RWPE2 (cell line): ENCODE data around the gene PKD1.
A peak's percentile ranks its signal among the peaks of the same experiment; 100 is the strongest.
"Not testable (repeated sequence)": the region's sequence is repeated elsewhere in the genome, so short reads cannot be mapped to it uniquely, and the experiment has no call there.

Source experiments
- ATAC-seq: fragments of 200-7000 bp; cut with Tn5 transposase; 3 replicates; pipeline ENCODE4 v1.9.1; 2021; ENCODE audit warnings: low read depth
- DNase-seq: peaks from one replicate; pipeline ENCODE4 v3.0.0-alpha.2; 2020; ENCODE audit warnings: low spot score
- H3K27ac ChIP-seq: fragments of 450-650 bp; 2 replicates; pipeline ENCODE4 v1.5.1; 2017; ENCODE audit warnings: mild to moderate bottlenecking; ENCODE audit not compliant: poor library complexity, severe bottlenecking
- H3K27me3 ChIP-seq: fragments of 250-450 bp; sonication (Bioruptor Pico); 2 replicates; pipeline ENCODE4 v1.5.1; 2021; ENCODE audit warnings: mild to moderate bottlenecking, moderate library complexity; ENCODE audit not compliant: insufficient read depth, poor library complexity, severe bottlenecking
- H3K36me3 ChIP-seq: fragments of 250-450 bp; sonication (Bioruptor Pico); 2 replicates; pipeline ENCODE4 v1.5.1; 2020; ENCODE audit warnings: low read depth, mild to moderate bottlenecking, moderate library complexity
- H3K4me1 ChIP-seq: fragments of 250-450 bp; sonication (Bioruptor Pico); 2 replicates; pipeline ENCODE4 v1.5.1; 2021; ENCODE audit warnings: mild to moderate bottlenecking, moderate library complexity; ENCODE audit not compliant: insufficient read depth, poor library complexity, severe bottlenecking
- H3K4me3 ChIP-seq: fragments of 250-450 bp; sonication (Bioruptor Pico); 2 replicates; pipeline ENCODE4 v1.5.1; 2021; ENCODE audit warnings: mild to moderate bottlenecking, moderate library complexity; ENCODE audit not compliant: severe bottlenecking
- H3K9me3 ChIP-seq: fragments of 250-450 bp; sonication (Bioruptor Pico); 2 replicates; pipeline ENCODE4 v1.5.1; 2021; ENCODE audit warnings: mild to moderate bottlenecking, moderate library complexity; ENCODE audit not compliant: severe bottlenecking
- CTCF ChIP-seq: fragments of 450-650 bp; IDR thresholded peaks from one replicate; pipeline ENCODE4 v1.5.1; 2017; ENCODE audit warnings: mild to moderate bottlenecking, moderate library complexity; ENCODE audit not compliant: poor library complexity, severe bottlenecking

The PKD1 gene

DNA sequence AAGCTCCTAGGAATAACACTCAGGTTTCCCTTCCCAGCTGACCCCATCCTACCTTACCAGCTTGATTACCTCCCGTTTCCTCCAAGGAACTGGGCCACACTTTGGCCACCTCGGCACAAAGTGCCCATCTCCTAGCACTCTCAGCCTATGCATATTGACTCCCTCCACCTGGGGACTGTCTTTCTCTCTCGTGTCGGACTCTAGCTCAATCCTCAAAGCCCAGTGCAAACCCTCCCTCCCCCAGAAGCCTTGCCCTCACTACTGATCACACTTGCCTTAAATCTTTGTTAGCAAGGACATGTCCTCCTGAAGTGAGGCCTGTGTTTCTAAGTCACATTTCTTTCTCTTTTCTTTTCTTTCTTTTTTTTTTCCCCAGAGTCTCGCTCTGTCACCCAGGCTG, 10.1 kb upstream of the PKD1 start:
- DNase-seq (no peak), ATAC-seq (no peak)
- Histone ChIP-seq H3K36me3 (no peaks in the 10 kb centered on the region), H3K4me1 (peaks cover 3% of the 10 kb centered on the region), H3K4me3 (no peak overlapping the region), H3K27me3 (no peaks in the 10 kb centered on the region), H3K9me3 (no peaks in the 10 kb centered on the region), H3K27ac (no peak overlapping the region)
- TF ChIP-seq CTCF: no peak

GRCh38 chr16:2143878-2144485, 8.3 kb upstream of the PKD1 start:
- ATAC-seq (no peak), DNase-seq (peak; percentile 57)
- Histone ChIP-seq H3K9me3 (no peaks in the 10 kb centered on the region), H3K27ac (no peak overlapping the region), H3K36me3 (no peaks in the 10 kb centered on the region), H3K4me1 (no peaks in the 10 kb centered on the region), H3K27me3 (no peaks in the 10 kb centered on the region), H3K4me3 (no peak overlapping the region)
- no peak for TF ChIP-seq CTCF

- no peaks in the 10 kb centered on the region for H3K4me1 ChIP-seq
- no peaks in the 10 kb centered on the region for H3K9me3 ChIP-seq
- H3K4me3 ChIP-seq: no peak overlapping the region
- H3K27me3 ChIP-seq: no peaks in the 10 kb centered on the region
- H3K36me3 ChIP-seq: no peaks in the 10 kb centered on the region
- no peak overlapping the region for H3K27ac ChIP-seq
- ATAC-seq (peak; percentile 6; the same call in 1 of the 3 replicates), DNase-seq (peak; percentile 56)
- TF ChIP-seq CTCF: no peak
Observed at GRCh38 chr16:2142942-2143877, 7.5 kb upstream of the PKD1 start.

DNA sequence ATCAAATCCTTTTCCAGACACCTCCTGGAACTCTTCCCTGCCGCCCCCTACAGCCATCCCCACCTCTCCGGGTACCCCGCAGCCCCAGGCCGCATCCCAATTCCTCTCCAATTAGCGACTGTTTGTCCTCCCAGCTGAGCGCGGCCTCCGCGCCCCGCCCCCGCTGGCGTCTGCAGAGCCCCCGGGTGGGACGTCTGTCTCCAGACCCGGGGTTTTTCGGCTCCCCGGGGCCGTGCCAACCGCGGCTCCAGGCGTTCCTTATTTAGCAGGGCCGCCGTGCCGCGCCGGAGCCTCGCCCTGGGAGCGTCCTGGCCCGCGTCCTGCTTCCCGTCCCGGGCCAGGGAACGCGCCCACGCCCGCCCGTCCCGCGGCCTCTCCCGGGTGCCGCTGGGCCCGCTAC, 627 bp downstream of the PKD1 start:
- H3K4me1 ChIP-seq, H3K36me3 ChIP-seq, DNase-seq, ATAC-seq, H3K9me3 ChIP-seq, H3K27me3 ChIP-seq: not testable (repeated sequence)
- peak overlapping the region; percentile 52 for H3K4me3 ChIP-seq
- peak overlapping the region; percentile 36 for H3K27ac ChIP-seq

- H3K9me3 ChIP-seq, H3K4me1 ChIP-seq, H3K27me3 ChIP-seq, ATAC-seq, H3K27ac ChIP-seq, DNase-seq, H3K36me3 ChIP-seq, H3K4me3 ChIP-seq: not testable (repeated sequence)
Observed at GRCh38 chr16:2133797-2134196, 1.9 kb downstream of the PKD1 start.

DNA sequence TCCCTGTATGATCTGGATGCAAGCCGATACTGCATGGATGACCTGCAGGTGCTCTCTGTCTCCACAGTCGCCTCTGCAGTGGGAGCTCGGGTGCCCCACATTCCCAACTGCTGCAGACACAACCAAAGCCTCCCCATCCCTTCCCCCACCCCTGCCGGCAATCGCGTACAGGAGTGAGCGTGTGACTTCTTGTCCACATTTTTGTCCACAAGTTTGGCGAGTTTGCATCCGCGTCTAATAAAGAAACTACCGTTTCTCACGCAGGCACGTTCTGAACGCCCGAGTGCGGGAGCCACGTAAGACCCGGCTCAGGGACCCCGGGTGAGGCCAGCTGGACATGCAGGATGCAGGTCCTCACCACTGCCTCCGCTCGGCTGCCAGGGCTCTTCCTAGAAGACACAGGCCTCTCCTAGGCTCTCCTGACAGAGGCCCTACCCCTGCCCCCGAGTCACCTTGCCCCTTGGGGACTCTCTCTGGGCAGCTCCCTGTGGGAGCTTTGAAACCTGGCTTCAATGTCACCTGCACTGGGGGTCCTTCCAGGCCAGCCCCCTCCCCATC, 5.7 kb downstream of the PKD1 start:
- H3K4me3 ChIP-seq, H3K27me3 ChIP-seq, DNase-seq, ATAC-seq, H3K36me3 ChIP-seq, H3K9me3 ChIP-seq: not testable (repeated sequence)
- peaks cover 19% of the 10 kb centered on the region for H3K4me1 ChIP-seq
- H3K27ac ChIP-seq: peak overlapping the region; percentile 82

GRCh38 chr16:2129251-2129650, 6.4 kb downstream of the PKD1 start:
- not testable (repeated sequence) for H3K27me3 ChIP-seq, H3K36me3 ChIP-seq, H3K4me3 ChIP-seq, H3K9me3 ChIP-seq, DNase-seq
- H3K27ac ChIP-seq: peak overlapping the region; percentile 82
- peaks cover 19% of the 10 kb centered on the region for H3K4me1 ChIP-seq
- 0 out of 3 replicates have a peak, but pooled peaks have one; percentile 13 for ATAC-seq

GRCh38 chr16:2127630-2128280, 7.9 kb downstream of the PKD1 start:
- peaks cover 21% of the 10 kb centered on the region for H3K4me1 ChIP-seq
- H3K4me3 ChIP-seq, H3K9me3 ChIP-seq, ATAC-seq, H3K36me3 ChIP-seq, H3K27me3 ChIP-seq, DNase-seq: not testable (repeated sequence)
- H3K27ac ChIP-seq: peak overlapping the region; percentile 99
